ENCODE measurements around the gene MUC2.

The MUC2 gene

DNA sequence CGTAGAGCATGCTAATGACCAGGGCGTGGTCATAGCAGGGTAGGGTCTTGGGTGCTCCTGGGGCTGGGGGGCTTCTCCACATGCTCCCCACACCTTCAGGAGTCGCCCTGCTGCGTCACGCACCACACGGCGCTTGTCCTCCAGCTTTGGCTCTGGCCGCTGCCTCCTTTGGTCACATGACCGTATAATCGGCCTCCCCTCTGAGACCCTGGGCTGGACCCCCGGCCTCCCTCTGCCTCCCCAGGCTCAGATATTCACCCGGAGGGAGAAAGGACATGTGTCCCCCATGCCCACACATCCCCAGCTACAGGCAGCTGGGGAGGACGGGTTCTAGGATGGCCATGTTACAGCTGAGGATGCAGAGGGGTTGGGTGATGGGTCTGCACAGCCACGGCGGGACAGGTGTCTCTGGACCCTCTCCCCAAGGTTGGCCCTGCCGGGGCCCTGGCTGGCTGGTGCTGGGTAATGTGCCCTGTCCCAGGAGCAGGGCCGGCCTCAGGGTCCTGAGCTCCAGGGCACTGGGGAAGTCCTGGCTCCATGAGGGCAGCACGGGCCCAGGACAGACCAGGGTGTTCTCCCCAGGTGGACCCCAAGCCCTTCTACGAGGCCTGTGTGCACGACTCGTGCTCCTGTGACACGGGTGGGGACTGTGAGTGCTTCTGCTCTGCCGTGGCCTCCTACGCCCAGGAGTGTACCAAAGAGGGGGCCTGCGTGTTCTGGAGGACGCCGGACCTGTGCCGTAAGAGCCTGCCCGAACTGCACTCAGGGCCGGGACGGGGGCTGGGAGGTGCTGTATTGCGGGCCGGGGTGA lies 14.5 kb downstream of the MUC2 start:
- DNase-seq = no peak

DNA sequence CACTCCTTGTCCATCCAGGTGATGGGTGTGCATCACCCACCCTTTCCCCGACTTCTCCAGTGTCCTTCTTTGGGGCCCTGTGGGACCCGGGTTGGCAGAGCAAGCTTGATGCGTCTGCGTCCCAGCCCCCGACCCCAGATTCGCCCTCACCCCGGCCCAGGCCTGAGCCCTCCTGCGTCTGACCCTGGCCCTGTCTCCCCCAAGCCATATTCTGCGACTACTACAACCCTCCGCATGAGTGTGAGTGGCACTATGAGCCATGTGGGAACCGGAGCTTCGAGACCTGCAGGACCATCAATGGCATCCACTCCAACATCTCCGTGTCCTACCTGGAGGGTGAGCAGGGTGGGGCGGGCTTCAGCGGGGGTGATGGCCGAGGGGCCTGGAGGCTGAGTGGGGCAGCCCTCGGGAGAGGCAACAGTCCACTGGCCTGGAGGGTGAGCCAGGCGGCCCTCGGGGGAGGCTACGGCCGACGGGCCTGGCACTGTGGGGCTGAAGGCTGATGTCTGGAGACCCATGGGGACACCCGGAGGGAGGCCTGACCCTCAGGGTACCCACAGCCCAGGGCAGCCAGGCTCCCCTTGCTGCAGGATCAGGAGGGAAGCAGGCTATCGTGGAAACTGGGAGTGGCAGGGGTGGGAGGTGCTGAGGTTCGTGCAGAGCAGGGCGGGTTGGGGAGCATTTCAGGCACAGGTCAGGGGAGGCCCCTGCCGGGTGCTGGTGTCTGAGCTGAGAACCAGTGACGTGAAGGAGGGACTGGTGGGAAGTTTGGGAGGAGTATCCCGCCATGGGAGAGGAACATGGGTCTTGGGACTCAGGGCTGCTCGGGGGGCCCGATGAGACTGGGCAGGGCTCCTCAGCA lies 15.3 kb downstream of the MUC2 start:
- no peak for DNase-seq

DNA sequence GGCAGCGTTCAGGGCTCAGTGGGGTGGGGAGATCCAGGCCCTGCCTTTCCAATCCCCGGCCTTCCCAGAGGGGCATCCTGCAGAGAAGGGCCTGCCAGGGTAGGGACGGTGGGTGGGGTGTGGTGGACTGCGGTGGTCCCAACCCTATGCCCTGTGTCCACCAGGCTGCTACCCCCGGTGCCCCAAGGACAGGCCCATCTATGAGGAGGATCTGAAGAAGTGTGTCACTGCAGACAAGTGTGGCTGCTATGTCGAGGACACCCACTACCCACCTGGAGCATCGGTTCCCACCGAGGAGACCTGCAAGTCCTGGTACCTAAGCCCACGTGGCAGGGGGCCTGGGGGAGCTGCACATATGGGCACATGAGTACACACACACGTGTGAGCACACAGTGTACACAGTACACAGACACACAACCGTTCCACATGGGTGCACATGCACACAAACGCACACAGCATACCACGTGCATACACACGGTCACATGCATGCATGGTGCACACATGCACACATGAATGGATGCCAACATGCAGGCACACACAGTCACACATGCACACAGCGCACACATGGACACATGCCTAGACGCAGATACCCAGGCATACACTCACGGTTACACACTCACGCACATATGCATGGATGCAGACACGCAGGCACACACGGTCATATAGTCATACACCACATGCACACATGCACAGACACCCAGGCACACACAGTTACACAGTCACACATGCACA lies 16.1 kb downstream of the MUC2 start:
- DNase-seq = no peak

DNA sequence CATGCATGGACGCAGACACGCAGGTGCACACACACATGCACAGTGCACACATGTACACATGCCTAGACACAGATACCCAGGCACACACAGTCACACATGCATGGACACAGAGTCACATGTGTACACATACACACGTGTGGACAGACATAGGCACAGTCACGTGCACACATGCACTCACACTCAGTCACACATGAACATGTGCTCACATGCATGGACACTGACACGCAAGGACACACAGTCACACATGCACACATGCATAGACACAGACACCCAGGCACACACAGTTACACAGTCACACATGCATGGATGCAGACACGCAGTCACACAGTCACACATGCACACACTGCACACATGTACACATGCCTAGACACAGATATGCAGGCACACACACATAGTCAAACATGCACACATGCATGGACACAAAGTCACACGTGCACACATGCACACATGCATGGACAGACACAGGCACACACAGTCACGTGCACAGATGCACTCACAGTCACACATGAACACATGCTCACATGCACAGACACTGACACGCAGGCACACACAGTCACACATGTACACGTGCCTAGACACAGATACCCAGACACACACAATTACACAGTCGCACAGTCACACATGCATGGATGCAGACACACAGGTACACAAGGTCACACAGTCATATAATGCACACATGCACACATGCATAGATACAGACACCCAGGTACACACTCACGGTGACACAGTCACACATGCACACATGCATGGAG lies 16.8 kb downstream of the MUC2 start:
- DNase-seq = no peak

DNA sequence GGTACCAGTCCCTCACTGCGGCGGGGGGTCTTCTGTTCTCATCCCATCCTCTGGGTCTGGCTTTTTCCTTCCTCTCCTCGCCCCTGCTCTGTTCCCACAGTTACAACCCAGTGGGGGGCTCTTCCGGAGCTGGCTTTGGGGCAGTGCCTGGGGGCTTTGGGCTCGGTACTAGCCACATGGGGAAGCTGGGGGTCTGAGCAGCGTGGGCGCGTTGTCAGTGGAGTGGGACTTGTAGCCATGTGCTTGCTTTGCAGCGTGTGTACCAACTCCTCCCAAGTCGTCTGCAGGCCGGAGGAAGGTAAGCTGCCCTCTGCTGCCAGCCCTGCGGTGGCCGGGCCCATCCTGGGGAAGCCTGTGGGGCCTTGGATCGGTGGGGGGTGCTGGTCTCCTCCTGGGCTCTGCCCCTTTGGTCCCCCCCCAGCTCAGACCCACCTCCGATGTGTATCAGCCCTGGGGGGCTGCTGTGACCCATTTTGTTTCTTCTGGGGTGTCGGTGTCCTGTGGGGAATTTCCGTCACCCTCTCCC lies 17.5 kb downstream of the MUC2 start:
- DNase-seq = no peak

DNA sequence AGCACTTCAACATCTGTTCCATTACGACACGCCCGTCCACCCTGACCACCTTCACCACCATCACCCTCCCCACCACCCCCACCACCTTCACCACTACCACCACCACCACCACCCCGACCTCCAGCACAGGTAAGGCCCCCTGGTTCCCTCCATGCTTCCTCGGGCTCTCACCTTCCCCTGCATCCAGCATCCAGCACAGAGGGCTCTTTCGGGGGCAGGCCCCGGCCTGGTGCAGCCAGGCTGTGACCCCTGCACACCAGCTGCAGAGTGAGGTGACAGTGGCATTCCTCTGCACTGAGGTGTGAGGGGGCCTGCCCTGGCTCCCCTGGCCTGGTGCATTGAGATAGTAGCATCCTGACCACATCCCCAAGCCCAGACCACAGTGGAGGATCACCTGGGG lies 18.2 kb downstream of the MUC2 start:
- no peak for DNase-seq

DNA sequence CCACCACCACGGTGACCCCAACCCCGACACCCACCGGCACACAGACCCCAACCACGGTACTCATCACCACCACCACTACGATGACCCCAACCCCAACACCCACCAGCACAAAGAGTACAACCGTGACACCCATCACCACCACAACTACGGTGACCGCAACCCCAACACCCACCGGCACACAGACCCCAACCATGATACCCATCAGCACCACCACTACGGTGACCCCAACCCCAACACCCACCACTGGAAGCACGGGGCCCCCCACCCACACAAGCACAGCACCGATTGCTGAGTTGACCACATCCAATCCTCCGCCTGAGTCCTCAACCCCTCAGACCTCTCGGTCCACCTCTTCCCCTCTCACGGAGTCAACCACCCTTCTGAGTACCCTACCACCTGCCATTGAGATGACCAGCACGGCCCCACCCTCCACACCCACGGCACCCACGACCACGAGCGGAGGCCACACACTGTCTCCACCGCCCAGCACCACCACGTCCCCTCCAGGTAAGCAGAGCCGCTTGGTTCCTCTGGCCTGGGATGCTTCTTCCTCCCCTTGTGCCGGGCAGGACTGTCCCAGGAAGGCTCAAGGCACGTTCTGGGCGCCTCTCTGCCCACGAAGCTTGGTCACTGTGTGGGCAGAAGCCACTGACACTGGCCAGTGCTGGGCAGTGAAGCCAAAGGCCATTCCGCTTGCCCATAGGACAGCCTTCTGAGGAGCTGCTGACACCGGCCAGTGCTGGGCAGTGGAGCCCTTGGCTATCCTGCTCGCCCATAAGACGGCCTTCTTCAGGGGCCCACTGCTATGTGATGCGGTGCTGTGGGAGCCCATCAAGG lies 25.1 kb downstream of the MUC2 start:
- no peak for DNase-seq

DNA sequence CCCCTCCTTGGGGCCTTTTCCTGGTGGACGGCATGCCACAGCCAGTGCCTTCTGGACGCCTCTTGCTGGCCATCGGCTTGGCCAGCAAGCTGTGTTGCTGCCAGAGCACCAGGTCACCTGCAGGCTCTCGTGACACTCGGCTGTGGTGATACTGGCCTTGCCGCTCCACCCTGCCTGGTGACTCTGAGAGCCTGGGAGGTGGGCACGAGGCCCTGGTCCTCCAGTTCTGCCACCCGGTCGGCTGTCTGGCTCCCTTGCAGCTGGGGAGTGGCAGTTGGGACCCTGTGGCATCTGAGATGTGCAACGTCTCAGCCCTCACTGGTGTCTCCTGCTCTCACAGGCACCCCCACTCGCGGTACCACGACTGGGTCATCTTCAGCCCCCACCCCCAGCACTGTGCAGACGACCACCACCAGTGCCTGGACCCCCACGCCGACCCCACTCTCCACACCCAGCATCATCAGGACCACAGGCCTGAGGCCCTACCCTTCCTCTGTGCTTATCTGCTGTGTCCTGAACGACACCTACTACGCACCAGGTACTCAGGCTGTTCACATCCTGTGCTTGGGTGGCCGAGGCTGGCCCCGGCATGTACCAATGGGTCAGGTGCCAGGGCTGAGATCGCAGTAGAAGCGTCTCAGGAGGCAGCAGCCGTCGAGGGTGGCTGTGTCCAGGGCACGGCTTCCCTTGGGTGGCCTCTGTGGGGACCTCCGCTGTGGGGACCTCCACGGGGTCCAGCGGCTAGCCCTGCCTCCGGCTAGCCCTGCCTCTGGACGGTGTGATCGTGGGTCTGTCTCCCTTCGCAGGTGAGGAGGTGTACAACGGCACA lies 26.0 kb downstream of the MUC2 start:
- no peak for DNase-seq

DNA sequence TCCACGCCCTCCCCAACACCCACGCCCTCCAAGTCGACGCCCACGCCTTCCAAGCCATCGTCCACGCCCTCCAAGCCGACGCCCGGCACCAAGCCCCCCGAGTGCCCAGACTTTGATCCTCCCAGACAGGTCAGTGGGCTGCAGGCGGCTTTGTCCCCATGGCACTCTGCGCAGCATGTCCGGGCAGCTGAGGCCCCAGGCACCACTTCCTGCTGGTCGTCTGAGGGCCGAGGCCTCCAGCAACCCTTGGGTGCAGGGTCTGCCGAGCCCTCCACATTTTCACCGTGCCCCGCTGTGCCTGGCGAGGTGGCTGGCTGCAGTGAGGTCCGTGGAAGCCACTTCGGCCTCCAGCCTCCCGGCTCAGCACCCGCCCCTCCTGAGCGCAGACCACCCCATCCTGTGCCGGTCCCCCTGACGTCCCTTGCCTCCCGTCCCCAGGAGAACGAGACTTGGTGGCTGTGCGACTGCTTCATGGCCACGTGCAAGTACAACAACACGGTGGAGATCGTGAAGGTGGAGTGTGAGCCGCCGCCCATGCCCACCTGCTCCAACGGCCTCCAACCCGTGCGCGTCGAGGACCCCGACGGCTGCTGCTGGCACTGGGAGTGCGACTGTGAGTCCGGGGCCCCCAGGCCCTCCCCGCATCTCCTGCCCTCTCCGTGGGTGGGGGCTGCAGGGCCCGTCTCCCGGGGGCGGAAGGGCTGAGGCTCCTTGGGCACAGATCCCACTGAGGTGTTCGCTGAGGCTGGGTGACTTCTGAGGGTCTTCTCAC lies 26.8 kb downstream of the MUC2 start:
- DNase-seq = no peak

DNA sequence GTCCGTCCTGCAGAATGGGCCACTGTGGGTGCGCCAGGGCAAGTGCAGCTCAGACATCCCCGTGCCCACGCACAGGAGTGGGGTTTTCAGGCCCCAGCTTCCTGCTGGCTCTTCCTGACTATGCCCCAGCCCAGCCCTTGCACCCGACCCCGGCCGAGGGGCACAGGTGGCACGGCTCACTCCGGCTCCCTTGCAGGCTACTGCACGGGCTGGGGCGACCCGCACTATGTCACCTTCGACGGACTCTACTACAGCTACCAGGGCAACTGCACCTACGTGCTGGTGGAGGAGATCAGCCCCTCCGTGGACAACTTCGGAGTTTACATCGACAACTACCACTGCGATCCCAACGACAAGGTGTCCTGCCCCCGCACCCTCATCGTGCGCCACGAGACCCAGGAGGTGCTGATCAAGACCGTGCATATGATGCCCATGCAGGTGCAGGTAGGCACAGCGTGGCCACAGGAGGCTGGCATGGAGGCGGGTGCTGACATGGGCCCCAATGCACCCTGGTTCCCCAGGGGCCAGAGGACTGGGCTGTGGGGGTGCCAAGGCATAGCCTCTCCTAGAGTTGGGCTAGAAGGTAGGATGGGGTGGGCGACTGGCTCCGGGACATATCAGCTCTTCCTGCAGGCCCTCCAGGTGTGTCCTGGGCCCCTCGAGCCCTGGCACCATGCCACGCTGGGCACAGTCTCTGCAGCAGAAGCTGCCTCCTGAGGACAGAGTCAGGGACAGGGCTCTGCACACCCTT lies 27.7 kb downstream of the MUC2 start:
- DNase-seq = no peak

DNA sequence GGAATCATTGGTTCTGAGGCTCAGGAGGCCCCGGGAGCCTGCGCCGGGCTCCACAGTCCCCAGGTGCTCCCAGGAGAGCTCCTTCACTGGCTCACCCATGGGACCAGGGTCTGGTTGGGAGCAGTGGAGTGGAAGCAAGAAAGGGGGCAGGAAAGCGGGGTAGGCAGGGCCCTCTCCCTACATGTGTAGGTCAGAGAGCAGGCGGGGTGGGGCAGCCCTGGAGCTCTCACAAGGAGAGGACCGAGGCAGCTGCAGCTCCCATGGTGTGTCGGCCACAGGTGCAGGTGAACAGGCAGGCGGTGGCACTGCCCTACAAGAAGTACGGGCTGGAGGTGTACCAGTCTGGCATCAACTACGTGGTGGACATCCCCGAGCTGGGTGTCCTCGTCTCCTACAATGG lies 28.3 kb downstream of the MUC2 start:
- DNase-seq = no peak

DNA sequence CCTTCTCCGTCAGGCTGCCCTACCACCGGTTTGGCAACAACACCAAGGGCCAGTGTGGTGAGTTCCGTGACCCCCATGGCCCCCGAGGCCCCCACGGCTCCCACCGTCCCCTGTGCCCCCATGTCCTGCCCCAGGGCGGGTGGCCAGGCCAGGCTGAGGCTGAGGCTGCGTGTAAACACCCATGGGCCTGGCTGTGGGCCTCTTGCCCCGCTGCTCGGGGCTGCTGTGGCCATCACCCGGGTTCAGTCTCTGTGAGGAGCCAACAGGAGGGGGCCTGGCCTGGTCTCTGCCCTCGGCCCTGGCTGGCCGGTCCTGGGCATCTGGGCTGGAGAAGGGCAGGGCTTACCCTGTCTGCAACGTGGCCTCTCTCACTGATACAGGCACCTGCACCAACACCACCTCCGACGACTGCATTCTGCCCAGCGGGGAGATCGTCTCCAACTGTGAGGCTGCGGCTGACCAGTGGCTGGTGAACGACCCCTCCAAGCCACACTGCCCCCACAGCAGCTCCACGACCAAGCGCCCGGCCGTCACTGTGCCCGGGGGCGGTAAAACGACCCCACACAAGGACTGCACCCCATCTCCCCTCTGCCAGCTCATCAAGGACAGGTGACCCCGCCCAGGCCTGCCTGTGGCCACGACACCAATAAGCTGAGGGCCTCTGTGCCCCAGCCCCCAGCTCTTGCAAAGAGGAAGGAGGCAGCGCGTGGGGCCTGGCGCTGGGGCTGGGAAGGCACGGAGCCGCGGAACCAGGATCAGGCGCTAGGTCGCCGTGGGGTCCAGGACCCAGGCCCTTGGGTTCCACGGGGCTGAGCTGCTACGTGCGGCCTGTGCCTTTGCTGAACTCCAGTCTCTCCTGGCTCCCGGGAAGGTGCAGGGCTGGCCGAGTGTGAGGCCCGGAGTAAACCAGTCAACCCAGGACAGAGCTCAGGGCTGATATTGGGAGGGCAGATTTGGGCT lies 29.0 kb downstream of the MUC2 start:
- DNase-seq = no peak

DNA sequence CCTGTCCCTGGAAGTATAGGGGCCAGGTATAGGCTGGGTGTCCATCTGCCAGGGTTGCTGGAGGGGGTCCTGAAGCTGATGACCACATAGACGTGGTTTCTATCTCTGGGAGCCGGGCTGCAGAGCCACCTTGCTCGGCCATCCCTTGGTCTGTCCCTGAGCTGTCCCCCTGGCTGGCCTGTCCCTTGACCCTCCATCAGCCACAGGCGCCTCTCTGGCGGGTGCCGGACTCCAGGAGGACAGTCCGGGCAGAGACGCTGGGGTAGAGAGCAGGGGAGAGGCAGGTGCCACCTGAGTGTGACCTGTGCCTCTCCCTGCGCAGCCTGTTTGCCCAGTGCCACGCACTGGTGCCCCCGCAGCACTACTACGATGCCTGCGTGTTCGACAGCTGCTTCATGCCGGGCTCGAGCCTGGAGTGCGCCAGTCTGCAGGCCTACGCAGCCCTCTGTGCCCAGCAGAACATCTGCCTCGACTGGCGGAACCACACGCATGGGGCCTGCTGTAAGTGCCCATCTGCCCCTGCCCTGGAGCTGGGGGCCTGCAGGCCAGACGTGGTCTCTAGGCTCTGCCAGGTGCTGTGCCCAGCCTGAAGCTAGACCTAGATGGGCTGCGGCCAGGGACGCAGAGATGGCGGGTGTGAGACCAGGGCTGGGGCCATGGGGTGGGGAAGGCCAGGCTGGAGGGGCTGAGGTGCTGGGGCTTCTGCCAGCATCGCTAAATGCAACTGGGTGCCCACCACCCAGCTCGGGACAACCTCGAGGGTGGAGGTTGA lies 29.9 kb downstream of the MUC2 start:
- DNase-seq = no peak

DNA sequence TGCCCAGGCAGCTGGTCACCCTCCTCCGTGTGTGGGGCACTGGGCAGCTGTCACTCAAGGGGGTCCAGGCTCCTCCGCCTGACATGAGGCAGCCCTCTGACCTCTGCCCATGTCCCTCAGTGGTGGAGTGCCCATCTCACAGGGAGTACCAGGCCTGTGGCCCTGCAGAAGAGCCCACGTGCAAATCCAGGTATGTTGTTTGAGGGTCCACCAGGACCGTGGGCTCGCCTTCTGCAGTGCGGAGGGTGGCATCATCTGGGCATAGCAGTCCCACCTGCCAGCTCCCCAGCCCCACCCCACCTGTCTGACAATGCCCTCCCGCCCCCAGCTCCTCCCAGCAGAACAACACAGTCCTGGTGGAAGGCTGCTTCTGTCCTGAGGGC lies 30.5 kb downstream of the MUC2 start:
- no peak for DNase-seq

DNA sequence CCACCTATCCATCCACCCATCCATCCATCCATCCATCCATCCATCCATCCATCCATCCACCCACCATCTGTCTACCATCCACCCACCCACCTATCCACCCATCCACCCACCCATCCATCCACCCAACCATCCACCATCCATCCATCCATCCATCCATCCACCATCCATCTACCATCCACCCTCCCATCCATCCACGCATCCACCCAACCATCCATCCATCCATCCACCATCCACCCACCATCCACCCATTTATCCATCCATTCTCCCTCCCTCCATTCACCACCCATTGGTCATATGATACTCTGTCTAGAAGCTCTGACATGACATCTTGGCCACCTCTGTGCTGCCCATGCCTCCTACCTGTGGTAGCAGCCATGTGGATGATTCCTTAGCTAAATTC lies 31.7 kb downstream of the MUC2 start:
- no peak for DNase-seq

DNA sequence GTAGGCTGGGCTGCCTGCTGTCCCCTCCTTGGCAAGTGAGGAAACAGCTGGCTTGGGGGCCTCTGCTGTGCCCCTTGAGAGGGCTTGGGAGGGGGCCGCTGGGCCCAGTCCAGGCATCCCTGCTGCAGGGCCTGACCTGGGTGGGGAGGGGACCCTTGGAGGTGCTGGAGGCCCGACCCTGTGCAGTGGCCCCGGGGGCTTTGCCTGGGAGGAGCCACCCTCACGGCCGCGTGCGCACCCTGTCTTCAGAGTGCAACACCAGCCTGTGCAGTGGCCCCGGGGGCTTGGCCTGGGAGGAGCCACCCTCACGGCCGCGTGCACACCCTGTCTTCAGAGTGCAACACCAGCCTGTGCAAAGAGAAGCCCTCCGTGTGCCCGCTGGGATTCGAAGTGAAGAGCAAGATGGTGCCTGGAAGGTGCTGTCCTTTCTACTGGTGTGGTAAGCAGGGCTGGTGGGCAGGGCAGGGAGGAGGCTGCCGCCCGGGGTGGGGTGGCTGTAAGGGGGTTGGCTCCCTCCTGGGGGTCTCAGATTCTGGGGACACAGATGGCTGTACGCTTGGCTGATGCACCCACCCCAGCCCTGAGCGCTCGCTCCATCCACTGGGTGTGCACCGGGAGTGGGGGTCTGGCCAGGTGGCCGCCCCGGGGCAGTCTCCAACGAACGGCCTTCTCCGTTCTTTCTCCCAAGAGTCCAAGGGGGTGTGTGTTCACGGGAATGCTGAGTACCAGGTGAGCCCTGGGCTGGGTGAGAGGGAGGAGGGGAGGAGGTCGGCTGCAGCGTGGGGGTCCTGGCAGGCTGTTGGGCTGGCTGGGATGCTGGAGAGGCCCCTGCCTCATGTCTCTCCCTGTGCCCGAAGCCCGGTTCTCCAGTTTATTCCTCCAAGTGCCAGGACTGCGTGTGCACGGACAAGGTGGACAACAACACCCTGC lies 32.9 kb downstream of the MUC2 start:
- no peak for DNase-seq
